Adrenal gland (tissue), 5 donors: ENCODE data around the gene CISH.

Experiments used
- CTCF ChIP-seq, 6 experiments: fragments of 450-650 bp in 4 of 6; fragments of 200-600 bp in 2 of 6; sonication (generic) in 1 of 6; IDR thresholded peaks; 1 replicate in 5 of 6; 2 replicates in 1 of 6; pipeline versions ENCODE4 v1.5.1 to v1.8.0; 2016 to 2021; ENCODE audit warnings: antibody characterized with exemption in 6 of 6, mild to moderate bottlenecking in 2 of 6, moderate library complexity in 1 of 6
- POLR2A ChIP-seq, 2 donors: fragments of 450-650 bp; IDR thresholded peaks; one replicate each; pipeline ENCODE4 v1.6.1; 2017; ENCODE audit warnings: antibody characterized with exemption in 2 of 2, mild to moderate bottlenecking in 2 of 2, moderate library complexity in 1 of 2
- donor health status: DM: no; HTN: no; CAD: no.

- TF ChIP-seq CTCF (IDR thresholded peaks at IDR 0.05) (no peak), POLR2A (IDR thresholded peaks at IDR 0.05) (no peak)
Observed at GRCh38 chr3:50639055-50639494, 27.5 kb upstream of the CISH start.
